WTC11 (cell line): ENCODE data around the gene SMOC1.

Experiments used
- HMGA2 ChIP-seq: fragments of 250-450 bp; sonication (Bioruptor Pico); IDR thresholded peaks from 2 replicates; pipeline ENCODE4 v1.4.0; 2021; ENCODE audit warnings: mild to moderate bottlenecking, moderate library complexity
- NFE2L1 ChIP-seq: sonication (generic); formaldehyde crosslinking; IDR thresholded peaks from 2 replicates; pipeline ENCODE4 v1.8.1; 2023; ENCODE audit warnings: missing genetic modification reagents
- TF ChIP-seq, protein P1 (sequence below): sonication (generic); formaldehyde crosslinking; IDR thresholded peaks from 2 replicates; pipeline ENCODE4 v1.8.1; 2023; ENCODE audit warnings: mild to moderate bottlenecking, missing genetic modification reagents, moderate library complexity

DNA sequence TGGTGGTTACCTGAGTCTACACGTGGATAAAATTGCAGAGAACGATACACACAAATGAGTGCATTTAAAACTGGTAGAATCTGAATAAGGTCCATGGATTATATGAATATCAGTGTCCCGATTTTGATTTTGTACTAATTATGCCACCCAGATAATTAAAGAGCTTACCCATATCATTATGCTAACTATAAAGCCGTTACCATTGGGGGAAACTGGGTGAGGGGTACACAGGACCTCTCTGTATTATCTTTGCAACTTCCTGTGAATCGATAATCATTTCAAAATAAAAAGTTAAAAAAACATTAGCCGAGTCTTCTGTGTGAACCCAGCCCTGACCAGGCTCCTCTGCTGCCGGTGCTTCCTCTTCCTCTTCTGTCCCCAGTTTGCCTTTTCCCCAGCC is 107.1 kb downstream of the SMOC1 start:
- TF ChIP-seq NFE2L1 (CRISPR knock-in tag) (no peak), HMGA2 (CRISPR knock-in tag) (no peak)
- TF ChIP-seq, protein P1, sequence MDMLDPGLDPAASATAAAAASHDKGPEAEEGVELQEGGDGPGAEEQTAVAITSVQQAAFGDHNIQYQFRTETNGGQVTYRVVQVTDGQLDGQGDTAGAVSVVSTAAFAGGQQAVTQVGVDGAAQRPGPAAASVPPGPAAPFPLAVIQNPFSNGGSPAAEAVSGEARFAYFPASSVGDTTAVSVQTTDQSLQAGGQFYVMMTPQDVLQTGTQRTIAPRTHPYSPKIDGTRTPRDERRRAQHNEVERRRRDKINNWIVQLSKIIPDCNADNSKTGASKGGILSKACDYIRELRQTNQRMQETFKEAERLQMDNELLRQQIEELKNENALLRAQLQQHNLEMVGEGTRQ (CRISPR knock-in tag): no peak
